Bronchial epithelial cell (primary cell): ENCODE results near the gene CUL2. TPM values are rescaled to one million over a fixed set of nuclear protein-coding genes. Genes with fewer than 3 reads are reported as not detected.

Experiments used
- DNase-seq: peaks from one replicate; pipeline ENCODE4 v3.0.0-alpha.2; 2010; ENCODE audit warnings: low read depth
- FAIRE-seq: peaks from 2 replicates; lab custom pipeline; 2011; peaks lifted over from hg19 to GRCh38; lab: Jason Lieb, UNC
- H3K27me3 ChIP-seq: 2 replicates; pipeline ENCODE4 v1.5.1; 2011; ENCODE audit warnings: low read length; ENCODE audit not compliant: control insufficient read depth, insufficient read depth
- H3K36me3 ChIP-seq: 2 replicates; pipeline ENCODE4 v1.5.1; 2011; ENCODE audit warnings: low read length; ENCODE audit not compliant: control insufficient read depth, insufficient read depth
- H3K4me3 ChIP-seq: 2 replicates; pipeline ENCODE4 v1.5.1; 2011; ENCODE audit warnings: mild to moderate bottlenecking, low read depth, low read length, control low read depth
- total RNA-seq: library from RNA; depleted of rRNA; stranded (reverse); fragments of >200 nt; gene quantifications from 2 replicates; pipeline ENCODE4 v1.2.1, GENCODE V29; 2014
- TF ChIP-seq, protein P1 (sequence below): IDR thresholded peaks from 2 replicates; pipeline ENCODE4 v1.5.1; 2011; ENCODE audit warnings: mild to moderate bottlenecking, moderate library complexity, low read length, control low read depth, inconsistent platforms; ENCODE audit not compliant: insufficient read depth, severe bottlenecking

Gene CUL2
- total RNA-seq, 1 donor from 2014 or later = 21.3 TPM

DNA sequence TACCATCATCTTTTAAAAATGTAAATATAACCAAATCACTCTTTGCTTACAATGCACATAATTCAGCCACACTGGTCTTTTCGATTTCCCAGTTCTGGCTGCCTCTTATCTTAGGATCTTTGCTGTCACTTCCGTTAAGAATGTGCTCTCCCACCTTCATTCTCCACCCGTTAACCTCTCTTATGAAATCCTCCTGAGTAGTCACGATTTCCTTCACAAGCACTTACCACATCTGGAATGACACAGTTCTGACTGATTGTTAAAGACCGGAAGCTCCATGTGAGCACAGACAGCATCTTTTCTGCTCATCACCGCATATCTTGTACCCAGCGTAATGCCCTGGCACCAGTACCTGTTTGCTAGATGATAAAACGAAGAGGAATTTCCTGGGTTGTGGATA, 84.3 kb downstream of the CUL2 start:
- H3K36me3 ChIP-seq = peaks cover 3% of the 10 kb centered on the region
- no peaks in the 10 kb centered on the region for H3K27me3 ChIP-seq
- peak; percentile 100 for DNase-seq
- TF ChIP-seq, protein P1, sequence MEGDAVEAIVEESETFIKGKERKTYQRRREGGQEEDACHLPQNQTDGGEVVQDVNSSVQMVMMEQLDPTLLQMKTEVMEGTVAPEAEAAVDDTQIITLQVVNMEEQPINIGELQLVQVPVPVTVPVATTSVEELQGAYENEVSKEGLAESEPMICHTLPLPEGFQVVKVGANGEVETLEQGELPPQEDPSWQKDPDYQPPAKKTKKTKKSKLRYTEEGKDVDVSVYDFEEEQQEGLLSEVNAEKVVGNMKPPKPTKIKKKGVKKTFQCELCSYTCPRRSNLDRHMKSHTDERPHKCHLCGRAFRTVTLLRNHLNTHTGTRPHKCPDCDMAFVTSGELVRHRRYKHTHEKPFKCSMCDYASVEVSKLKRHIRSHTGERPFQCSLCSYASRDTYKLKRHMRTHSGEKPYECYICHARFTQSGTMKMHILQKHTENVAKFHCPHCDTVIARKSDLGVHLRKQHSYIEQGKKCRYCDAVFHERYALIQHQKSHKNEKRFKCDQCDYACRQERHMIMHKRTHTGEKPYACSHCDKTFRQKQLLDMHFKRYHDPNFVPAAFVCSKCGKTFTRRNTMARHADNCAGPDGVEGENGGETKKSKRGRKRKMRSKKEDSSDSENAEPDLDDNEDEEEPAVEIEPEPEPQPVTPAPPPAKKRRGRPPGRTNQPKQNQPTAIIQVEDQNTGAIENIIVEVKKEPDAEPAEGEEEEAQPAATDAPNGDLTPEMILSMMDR = no peak
- H3K4me3 ChIP-seq = no peak overlapping the region
- FAIRE-seq = peak; percentile 73

DNA sequence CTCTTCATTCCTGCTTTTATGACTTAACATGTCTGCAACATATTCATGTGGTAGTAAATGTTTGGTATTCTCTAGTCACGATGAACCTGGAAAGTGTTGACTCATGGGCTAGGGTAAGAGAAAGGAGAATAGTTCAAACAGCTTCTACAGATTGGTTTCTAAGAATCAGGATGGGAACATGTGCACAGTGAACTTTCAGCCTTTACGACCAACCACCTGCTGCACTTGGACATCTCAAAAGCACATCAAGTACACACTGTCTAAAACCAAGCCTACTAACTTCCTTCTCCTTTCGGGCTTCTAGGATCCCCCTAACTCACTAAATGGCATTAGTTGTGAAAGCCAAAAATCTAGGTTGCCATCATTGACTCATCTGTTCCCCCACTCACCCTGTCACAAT, 85.5 kb downstream of the CUL2 start:
- H3K36me3 ChIP-seq = no peaks in the 10 kb centered on the region
- FAIRE-seq (peak; percentile 43), DNase-seq (no peak)
- H3K4me3 ChIP-seq = no peak overlapping the region
- no peaks in the 10 kb centered on the region for H3K27me3 ChIP-seq
- TF ChIP-seq, protein P1 = no peak

DNA sequence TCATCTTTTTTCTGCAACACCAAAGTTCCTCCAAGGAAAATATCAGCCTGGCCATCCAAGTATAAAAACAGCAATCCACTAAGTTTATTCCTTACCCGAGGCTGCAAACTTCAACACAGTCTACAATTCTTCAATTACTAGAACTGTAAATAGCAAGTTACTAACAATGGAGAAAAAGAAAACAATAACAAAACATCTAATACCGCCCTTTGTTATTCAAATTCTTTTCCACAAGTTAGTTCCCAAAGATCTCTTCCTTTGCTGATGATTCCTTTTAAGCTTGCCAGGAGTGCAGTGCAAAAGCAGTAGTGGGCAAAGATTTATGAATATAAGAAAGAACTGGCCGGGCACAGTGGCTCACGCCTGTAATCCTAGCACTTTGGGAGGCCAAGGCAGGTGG, 86.2 kb downstream of the CUL2 start:
- DNase-seq (no peak), FAIRE-seq (no peak)
- TF ChIP-seq, protein P1 = no peak
- no peaks in the 10 kb centered on the region for H3K27me3 ChIP-seq
- H3K4me3 ChIP-seq = no peak overlapping the region
- no peaks in the 10 kb centered on the region for H3K36me3 ChIP-seq

DNA sequence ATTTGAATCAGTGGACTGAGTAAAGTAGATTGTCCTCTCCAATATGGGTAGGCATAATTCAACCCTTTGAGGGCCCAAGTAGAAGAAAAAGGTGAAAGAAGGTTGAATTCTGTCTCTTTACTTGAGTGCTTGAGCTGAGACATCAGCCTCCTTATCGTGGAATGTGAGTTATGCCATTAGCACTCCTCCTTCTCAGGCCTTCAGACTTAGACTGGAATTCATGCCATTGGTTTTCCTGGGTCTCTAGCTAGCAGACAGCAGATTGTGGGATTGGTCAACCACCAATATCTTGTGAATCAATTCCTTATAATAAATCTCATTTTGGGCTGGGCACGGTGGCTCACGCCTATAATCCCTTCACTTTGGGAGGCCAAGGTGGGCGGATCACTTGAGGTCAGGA, 89.2 kb downstream of the CUL2 start:
- Histone ChIP-seq H3K27me3 (no peaks in the 10 kb centered on the region), H3K36me3 (no peaks in the 10 kb centered on the region), H3K4me3 (no peak overlapping the region)
- FAIRE-seq = no peak
- TF ChIP-seq, protein P1 = no peak
- no peak for DNase-seq

DNA sequence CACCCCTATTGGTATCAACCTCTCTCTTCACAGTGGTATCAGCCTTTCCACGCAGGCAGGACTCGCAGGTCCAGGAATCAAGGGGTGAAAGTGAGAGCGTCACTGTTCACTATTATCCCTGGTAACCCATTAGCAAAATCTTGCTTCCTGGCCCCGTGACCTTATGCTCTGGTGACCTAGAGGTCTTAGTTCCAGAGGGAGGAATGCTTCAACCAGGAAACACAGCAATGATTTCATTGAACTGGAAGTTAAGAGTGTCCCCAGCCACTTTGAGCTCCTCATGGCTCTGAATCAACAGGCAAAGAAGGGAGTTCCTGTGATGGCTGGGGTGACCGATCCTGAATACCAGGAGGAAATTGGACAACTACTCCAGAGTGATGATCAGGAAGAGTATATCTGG, 90.6 kb downstream of the CUL2 start:
- no peak for FAIRE-seq
- H3K4me3 ChIP-seq = no peak overlapping the region
- H3K27me3 ChIP-seq = no peaks in the 10 kb centered on the region
- DNase-seq = no peak
- TF ChIP-seq, protein P1 = no peak
- H3K36me3 ChIP-seq = no peaks in the 10 kb centered on the region

DNA sequence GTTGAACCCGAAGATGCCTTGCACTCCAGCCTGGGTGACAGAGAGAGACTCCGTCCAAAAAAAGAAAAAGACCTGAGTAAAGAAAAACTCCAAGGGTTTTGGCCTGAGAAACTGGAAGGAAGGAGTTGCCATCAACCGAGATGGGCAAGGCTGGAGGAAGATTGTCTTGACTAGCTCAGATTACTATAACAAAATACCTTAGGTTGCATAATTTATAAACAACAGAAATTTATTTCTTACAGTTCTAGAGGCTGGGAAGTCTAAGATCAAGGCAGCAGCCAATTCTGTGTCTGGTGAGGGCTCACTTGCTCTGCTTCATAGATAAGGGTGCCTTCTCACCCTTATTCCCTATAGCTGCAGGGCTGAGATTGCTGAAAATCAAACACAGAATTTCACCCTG, 91.2 kb downstream of the CUL2 start:
- no peak overlapping the region for H3K4me3 ChIP-seq
- no peaks in the 10 kb centered on the region for H3K36me3 ChIP-seq
- TF ChIP-seq, protein P1 = no peak
- DNase-seq = no peak
- FAIRE-seq = no peak
- no peaks in the 10 kb centered on the region for H3K27me3 ChIP-seq
